WERI-Rb-1 (cell line): Measurements from ENCODE around the gene NDRG4.

ENCODE experiments used
- DNase-seq: peaks from one replicate; pipeline ENCODE4 v3.0.0-alpha.2; 2020
- H3K27ac ChIP-seq: fragments of 250-450 bp; sonication (Bioruptor Pico); 2 replicates; pipeline ENCODE4 v1.5.1; 2020; ENCODE audit warnings: mild to moderate bottlenecking, moderate library complexity
- H3K27me3 ChIP-seq: fragments of 250-450 bp; sonication (Bioruptor Pico); 2 replicates; pipeline ENCODE4 v1.5.1; 2021; ENCODE audit warnings: mild to moderate bottlenecking, low read depth, moderate library complexity; ENCODE audit not compliant: insufficient read depth, severe bottlenecking
- H3K36me3 ChIP-seq: fragments of 250-450 bp; sonication (Bioruptor Pico); 2 replicates; pipeline ENCODE4 v1.5.1; 2020; ENCODE audit warnings: mild to moderate bottlenecking, moderate library complexity
- H3K4me3 ChIP-seq: 2 replicates; pipeline ENCODE4 v1.5.1; 2011; ENCODE audit warnings: low read depth, mild to moderate bottlenecking, control low read depth, low read length
- H3K9me3 ChIP-seq: fragments of 250-450 bp; sonication (Bioruptor Pico); 2 replicates; pipeline ENCODE4 v1.5.1; 2021; ENCODE audit warnings: mild to moderate bottlenecking, moderate library complexity; ENCODE audit not compliant: severe bottlenecking
- CTCF ChIP-seq: IDR thresholded peaks from 2 replicates; pipeline ENCODE4 v1.5.1; 2011; ENCODE audit warnings: low read depth, mild to moderate bottlenecking, control low read depth, inconsistent platforms, low read length

NDRG4 gene

GRCh38 chr16:58499615-58500351 is at the start of gene NDRG4:
Gene NDRG4, plus strand, starts transcription at chr16:58500143. Its CDS starts 106 bp downstream, at chr16:58500249.
- no peaks in the 10 kb centered on the region for H3K27me3 ChIP-seq
- peak; percentile 70 for DNase-seq
- peak within 1 kb of the TSS; percentile 52 for H3K4me3 ChIP-seq

GRCh38 chr16:58450590-58450989 is 49.4 kb upstream of the NDRG4 start:
- TF ChIP-seq CTCF, result no peak
- Histone ChIP-seq H3K4me3 (no peak overlapping the region), H3K27ac (no peak overlapping the region), H3K36me3 (no peaks in the 10 kb centered on the region), H3K27me3 (no peaks in the 10 kb centered on the region), H3K9me3 (no peaks in the 10 kb centered on the region)
- DNase-seq, result no peak

More at GRCh38 chr16:58499615-58500351, at the start of gene NDRG4:
- no peak for TF ChIP-seq CTCF
- Histone ChIP-seq H3K9me3 (no peaks in the 10 kb centered on the region), H3K36me3 (no peaks in the 10 kb centered on the region), H3K27ac (peak within 1 kb of the TSS; percentile 69)

- Histone ChIP-seq H3K4me3 (no peak overlapping the region), H3K27ac (no peak overlapping the region), H3K27me3 (no peaks in the 10 kb centered on the region), H3K36me3 (no peaks in the 10 kb centered on the region), H3K9me3 (no peaks in the 10 kb centered on the region)
- no peak for TF ChIP-seq CTCF
- no peak for DNase-seq
Measured at GRCh38 chr16:58451265-58451689, 48.7 kb upstream of the NDRG4 start.

- H3K9me3 ChIP-seq, result no peaks in the 10 kb centered on the region
- no peaks in the 10 kb centered on the region for H3K27me3 ChIP-seq
- DNase-seq, result no peak
- no peak overlapping the region for H3K27ac ChIP-seq
- no peak for TF ChIP-seq CTCF
- H3K36me3 ChIP-seq, result no peaks in the 10 kb centered on the region
- H3K4me3 ChIP-seq, result no peak overlapping the region
Measured at GRCh38 chr16:58451945-58452401, 48.0 kb upstream of the NDRG4 start.

- Histone ChIP-seq H3K27ac (no peak overlapping the region), H3K36me3 (no peaks in the 10 kb centered on the region)
- DNase-seq, result no peak
Measured at GRCh38 chr16:58452640-58453039, 47.3 kb upstream of the NDRG4 start.

More at GRCh38 chr16:58452640-58453039, 47.3 kb upstream of the NDRG4 start:
- TF ChIP-seq CTCF, result no peak
- Histone ChIP-seq H3K9me3 (no peaks in the 10 kb centered on the region), H3K27me3 (no peaks in the 10 kb centered on the region), H3K4me3 (no peak overlapping the region)
